Activated CD4-positive, alpha-beta memory T cell treated with anti-CD3 and anti-CD28 coated beads for 36 hours (primary cell): ENCODE results near the gene DDTL. TPM values are rescaled to one million over a fixed set of nuclear protein-coding genes. Genes with fewer than 3 reads are reported as not detected.
"Not testable (repeated sequence)": the region's sequence is repeated elsewhere in the genome, so short reads cannot be mapped to it uniquely, and the experiment has no call there.

Experiments used
- CTCF ChIA-PET: fragments of 350-600 bp; sonication (Branson Sonifier 250); formaldehyde crosslinking; loops from one replicate; lab custom pipeline; 2021; ENCODE audit warnings: antibody characterized with exemption, inconsistent platforms; lab: Charles Lee
- POLR2A ChIA-PET: fragments of 350-600 bp; sonication (Branson Sonifier 250); formaldehyde crosslinking; loops from one replicate; lab custom pipeline; 2021; ENCODE audit warnings: antibody characterized with exemption; lab: Charles Lee
- DNase-seq: peaks from one replicate; pipeline ENCODE4 v3.0.0-alpha.2; 2020
- H3K27ac Mint-ChIP-seq: one replicate; pipeline ENCODE4 v1.8.0; 2021; ENCODE audit warnings: mixed read lengths
- H3K27me3 Mint-ChIP-seq: one replicate; pipeline ENCODE4 v1.8.0; 2021; ENCODE audit warnings: mixed read lengths
- H3K36me3 Mint-ChIP-seq: one replicate; pipeline ENCODE4 v1.8.0; 2021; ENCODE audit warnings: mixed read lengths
- H3K4me1 Mint-ChIP-seq: one replicate; pipeline ENCODE4 v1.8.0; 2021; ENCODE audit warnings: low read depth, mixed read lengths
- H3K4me3 Mint-ChIP-seq: one replicate; pipeline ENCODE4 v1.8.0; 2021; ENCODE audit warnings: mild to moderate bottlenecking, mixed read lengths
- H3K9me3 Mint-ChIP-seq: one replicate; pipeline ENCODE4 v1.8.0; 2021; ENCODE audit warnings: mixed read lengths
- intact Hi-C: fragments of 100-400 bp; cut with micrococcal nuclease; formaldehyde crosslinking; loops from one replicate; pipeline ENCODE4 v1.15.1; 2023
- total RNA-seq, 2 experiments: library from RNA; stranded (reverse); gene quantifications; one replicate each; pipeline ENCODE4 v1.2.3, GENCODE V29; 2021

DDTL gene
- total RNA-seq, 2 experiments from 2014 or later: 1.4 to 2.0 TPM

DNA sequence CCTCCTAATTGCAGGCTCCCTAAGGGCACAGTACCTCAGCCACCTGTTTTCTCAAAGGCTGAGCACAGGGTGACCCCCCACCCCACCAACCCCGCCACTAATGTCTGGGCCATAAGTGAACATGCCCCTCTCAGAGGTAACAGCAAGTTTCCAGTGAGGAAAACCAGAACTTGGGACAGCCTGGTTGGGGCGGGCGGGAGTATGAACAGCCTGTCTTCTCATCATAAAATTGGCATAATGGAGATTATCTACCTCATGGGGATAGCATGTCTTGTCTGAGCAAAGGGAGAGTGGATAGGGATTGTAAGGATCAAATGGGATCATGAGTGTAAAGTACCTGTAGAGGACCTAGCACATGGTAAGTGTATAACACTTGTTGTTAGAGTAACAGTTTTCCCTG, 5.2 kb downstream of the DDTL start:
- H3K4me3 Mint-ChIP-seq, CTCF ChIA-PET, DNase-seq, intact Hi-C loops, H3K27ac Mint-ChIP-seq, H3K9me3 Mint-ChIP-seq, H3K27me3 Mint-ChIP-seq, POLR2A ChIA-PET: not testable (repeated sequence)
- peaks cover 20% of the 10 kb centered on the region for H3K36me3 Mint-ChIP-seq
- H3K4me1 Mint-ChIP-seq: peaks cover 28% of the 10 kb centered on the region

DNA sequence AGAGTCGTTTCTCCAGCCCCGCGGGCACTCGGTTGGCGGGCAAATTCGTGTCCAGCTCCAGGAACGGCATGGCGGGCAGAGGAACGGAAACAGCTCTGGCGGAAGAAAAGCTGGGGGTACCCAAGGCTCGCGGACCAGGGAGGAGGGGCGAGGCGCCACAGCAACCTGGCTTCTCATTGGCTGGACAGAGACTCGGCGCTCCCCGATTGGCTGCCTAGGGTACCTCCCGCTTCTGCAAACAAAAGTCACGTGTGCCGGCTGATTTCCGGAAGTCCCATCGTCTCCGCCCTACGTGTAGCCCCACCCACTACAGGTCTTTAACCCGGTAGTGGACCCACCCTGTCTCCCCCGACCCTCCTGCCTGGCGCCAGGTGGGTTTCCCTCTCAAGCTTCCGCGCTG, 7.7 kb downstream of the DDTL start, which contains the start of gene DDT:
DDT (minus strand) TSS at position 97 of the 400 bp plus-strand sequence; CDS start at position 70, 27 bp downstream.
- H3K27ac Mint-ChIP-seq, intact Hi-C loops, CTCF ChIA-PET, H3K27me3 Mint-ChIP-seq, H3K9me3 Mint-ChIP-seq, POLR2A ChIA-PET, DNase-seq, H3K4me3 Mint-ChIP-seq: not testable (repeated sequence)
- peaks cover 20% of the 10 kb centered on the region for H3K36me3 Mint-ChIP-seq
- peaks cover 23% of the 10 kb centered on the region for H3K4me1 Mint-ChIP-seq

DNA sequence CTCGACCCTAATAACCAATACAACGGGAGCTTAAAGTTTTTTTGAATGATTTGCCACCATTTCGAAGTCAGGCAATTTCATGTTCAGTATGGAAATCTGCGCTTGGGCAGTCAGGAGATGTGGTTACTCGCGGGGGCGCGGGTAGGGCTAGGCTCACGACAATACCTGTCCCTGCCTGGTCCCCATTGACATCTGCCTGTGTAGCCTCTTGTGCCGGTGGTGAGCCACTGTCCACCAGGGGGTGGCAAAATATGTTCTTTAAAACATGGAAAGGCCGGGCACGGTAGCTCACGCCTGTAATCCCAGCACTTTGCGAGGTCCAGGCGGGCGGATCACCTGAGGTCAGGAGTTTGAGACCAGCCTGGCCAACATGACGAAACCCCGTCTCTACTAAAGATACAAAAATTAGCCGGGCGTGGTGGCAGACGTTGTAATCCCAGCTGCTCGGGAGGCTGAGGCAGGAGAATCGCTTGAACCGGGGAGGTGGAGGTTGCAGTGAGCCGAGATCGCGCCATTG, 8.2 kb downstream of the DDTL start:
- H3K27me3 Mint-ChIP-seq, H3K27ac Mint-ChIP-seq, DNase-seq, intact Hi-C loops, H3K9me3 Mint-ChIP-seq, CTCF ChIA-PET, POLR2A ChIA-PET, H3K4me3 Mint-ChIP-seq: not testable (repeated sequence)
- peaks cover 17% of the 10 kb centered on the region for H3K36me3 Mint-ChIP-seq
- H3K4me1 Mint-ChIP-seq: peaks cover 19% of the 10 kb centered on the region

DNA sequence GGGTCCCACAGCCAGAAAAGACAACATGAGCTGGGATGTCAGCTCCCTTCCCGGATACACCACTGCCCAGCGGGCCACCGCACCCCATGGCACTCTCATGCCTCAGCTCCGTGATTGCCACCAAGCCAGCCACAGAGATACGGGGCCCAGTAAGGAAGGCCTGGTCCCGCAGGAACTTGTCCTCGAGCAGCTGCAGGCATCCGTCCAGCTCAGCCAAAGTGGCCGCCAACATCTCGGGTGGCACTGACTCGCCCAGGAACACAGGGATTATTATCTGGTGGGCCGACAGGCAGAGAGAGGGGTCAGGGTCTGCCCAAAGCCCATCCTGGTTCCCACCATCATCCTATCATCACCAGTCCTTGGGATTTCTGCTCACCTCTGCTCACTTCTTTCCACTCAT, 10.6 kb downstream of the DDTL start:
- POLR2A ChIA-PET, H3K27ac Mint-ChIP-seq, CTCF ChIA-PET, H3K4me1 Mint-ChIP-seq, intact Hi-C loops, DNase-seq, H3K27me3 Mint-ChIP-seq, H3K4me3 Mint-ChIP-seq, H3K9me3 Mint-ChIP-seq, H3K36me3 Mint-ChIP-seq: not testable (repeated sequence)

DNA sequence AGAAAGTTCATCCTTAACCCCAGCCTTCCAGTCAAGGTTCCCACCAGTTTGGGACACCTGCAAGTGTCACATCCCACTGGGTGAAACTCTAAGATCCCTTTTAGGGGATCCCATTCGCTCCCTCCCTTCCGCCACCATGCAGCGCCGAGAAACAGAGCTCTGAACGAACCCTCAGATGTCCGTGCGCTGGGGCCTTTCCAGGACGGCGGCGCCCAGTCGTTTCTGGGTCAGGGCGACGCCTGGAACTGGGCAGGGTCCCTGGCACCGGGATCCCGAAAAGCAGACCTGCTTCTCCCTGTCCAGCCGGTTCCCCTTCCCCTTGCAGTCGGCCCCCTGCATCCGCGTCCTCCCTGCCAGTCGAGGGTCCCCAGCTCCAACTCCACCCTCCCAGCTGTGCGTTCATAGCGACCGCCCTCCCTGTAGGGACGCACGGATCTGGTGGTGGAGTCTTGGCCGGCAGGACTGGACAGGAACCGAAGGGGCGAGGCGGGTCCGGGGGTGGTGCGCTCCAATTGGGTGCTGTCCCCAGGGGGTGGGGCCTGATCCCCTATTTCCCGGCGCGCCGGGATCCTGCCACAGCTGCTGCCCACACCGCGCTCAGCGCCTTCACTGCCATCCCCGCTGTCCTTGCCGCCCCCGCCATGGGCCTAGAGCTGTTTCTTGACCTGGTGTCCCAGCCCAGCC, 13.0 kb downstream of the DDTL start, which contains the start of gene GSTT2:
GSTT2 (plus strand) TSS at position 578 of the 684 bp plus-strand sequence.
- H3K4me1 Mint-ChIP-seq, DNase-seq, H3K9me3 Mint-ChIP-seq, H3K27me3 Mint-ChIP-seq, H3K27ac Mint-ChIP-seq, H3K36me3 Mint-ChIP-seq, POLR2A ChIA-PET, CTCF ChIA-PET, H3K4me3 Mint-ChIP-seq: not testable (repeated sequence)
- intact Hi-C loops: loop anchor here (10.0 kb wide), 1 partner anchor 175 kb away; no protein-coding TSS in a partner anchor

DNA sequence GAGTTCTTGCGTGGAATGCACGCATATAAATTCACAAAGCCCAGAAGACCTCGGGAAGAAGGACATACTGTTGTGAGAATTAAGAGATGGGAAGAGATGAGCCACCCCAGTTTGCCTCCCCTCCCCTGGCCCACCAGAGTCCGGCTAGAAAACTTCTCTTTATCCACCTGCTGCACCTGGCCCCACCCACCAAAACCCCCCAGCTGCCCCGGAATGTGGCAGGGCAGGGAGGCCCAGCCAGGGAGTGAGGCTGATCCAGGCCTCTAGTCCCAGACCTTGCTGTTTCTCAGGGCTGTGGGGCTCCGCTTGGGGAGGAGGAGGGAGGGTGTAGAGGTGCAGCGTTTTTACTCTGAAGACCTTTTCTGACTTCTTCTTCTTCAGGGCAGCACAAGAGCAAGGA, 13.9 kb downstream of the DDTL start:
- H3K36me3 Mint-ChIP-seq: not testable (repeated sequence)

DNA sequence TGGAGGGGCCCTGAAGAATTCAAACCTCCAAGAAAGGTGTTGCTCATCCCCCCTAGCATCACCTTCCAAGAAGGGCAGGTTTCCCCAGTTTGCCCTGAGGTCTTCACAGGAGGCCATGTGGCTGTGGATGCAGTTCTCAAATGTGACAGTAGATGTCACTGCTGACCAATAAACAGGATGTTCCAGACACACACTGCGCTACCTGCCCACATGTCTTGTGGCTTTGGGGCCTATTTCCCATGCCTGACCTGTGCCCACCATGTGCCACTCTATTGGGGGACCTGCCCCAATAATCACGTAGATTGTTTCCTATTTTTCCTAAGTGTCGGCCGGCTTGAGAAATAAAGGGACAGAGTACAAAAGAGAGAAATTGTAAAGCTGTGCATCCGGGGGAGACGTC, 17.7 kb downstream of the DDTL start:
- Mint-ChIP-seq H3K4me3 (no peak overlapping the region), H3K9me3 (no peaks in the 10 kb centered on the region), H3K36me3 (no peaks in the 10 kb centered on the region), H3K4me1 (peaks cover 2% of the 10 kb centered on the region), H3K27me3 (no peaks in the 10 kb centered on the region), H3K27ac (no peak overlapping the region)
- ChIA-PET POLR2A (no interaction called here), CTCF (interaction anchor here (1.0 kb wide), 1 partner anchor 191 kb away, joined by 3 read pairs; no protein-coding TSS in a partner anchor)
- intact Hi-C loops: loop anchor here (10.0 kb wide), 1 partner anchor 170 kb away; no protein-coding TSS in a partner anchor
- peak; percentile 65 for DNase-seq

More for the DNA sequence above, 13.9 kb downstream of the DDTL start:
- DNase-seq, H3K27ac Mint-ChIP-seq, H3K4me1 Mint-ChIP-seq, H3K9me3 Mint-ChIP-seq, H3K27me3 Mint-ChIP-seq, H3K4me3 Mint-ChIP-seq, CTCF ChIA-PET, POLR2A ChIA-PET: not testable (repeated sequence)
- intact Hi-C loops: loop anchor here (10.0 kb wide), 1 partner anchor 174 kb away; no protein-coding TSS in a partner anchor

DNA sequence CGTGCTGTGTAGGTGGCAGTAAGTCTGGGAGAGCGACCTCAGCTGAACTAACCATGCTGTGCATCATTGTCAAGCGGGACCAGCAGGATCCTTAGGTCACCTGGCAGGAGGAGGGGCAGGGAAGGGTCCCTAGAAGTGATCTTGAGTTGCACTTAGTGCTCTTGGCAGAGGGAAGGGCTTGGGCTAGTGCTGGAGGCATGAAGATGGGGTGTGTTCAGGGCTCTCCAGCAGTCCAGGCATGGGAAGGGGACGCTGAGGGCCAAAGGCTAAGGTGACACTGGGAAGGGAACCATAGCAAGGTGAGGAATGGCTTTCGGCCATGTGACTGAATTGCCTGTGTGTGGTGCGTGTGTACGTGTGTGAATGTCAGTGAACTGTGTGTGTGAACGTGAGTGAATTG, 19.4 kb downstream of the DDTL start:
- intact Hi-C loops: loop anchor here (10.0 kb wide), 1 partner anchor 169 kb away; no protein-coding TSS in a partner anchor
- DNase-seq, H3K9me3 Mint-ChIP-seq, H3K4me1 Mint-ChIP-seq, POLR2A ChIA-PET, H3K4me3 Mint-ChIP-seq, H3K27me3 Mint-ChIP-seq, CTCF ChIA-PET, H3K27ac Mint-ChIP-seq, H3K36me3 Mint-ChIP-seq: not testable (repeated sequence)

DNA sequence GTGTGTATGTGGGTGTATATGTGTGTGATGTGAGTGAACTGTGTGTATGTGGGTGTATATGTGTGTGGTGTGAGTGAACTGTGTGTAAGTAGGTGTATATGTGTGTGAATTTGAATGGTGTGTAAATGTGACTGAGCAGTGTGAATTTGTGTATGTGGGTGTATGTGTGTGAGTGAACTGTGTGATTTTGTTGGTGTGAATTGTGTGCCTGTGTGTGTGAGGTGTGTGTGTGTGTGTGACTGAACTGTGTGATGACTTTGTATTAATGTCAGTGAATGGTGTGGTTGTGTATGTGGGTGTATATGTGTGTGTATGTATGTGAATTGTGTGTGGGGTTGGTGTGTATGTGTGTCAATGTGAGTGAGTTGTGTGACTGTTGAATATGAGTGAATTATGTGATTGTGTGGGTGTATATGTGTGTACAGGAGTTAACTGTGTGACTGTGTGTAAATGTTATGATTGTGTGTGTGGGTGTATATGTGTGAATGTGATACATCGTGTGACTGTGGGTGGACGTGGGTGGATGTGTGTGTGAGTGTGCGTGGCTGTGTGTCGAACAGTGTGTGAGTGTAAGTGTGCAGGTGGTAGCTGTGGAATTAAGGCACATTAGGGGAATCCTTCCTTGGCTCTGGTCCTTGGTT, 20.0 kb downstream of the DDTL start:
- H3K27me3 Mint-ChIP-seq, H3K4me3 Mint-ChIP-seq, H3K36me3 Mint-ChIP-seq, H3K9me3 Mint-ChIP-seq, CTCF ChIA-PET, H3K4me1 Mint-ChIP-seq, H3K27ac Mint-ChIP-seq, DNase-seq, POLR2A ChIA-PET: not testable (repeated sequence)
- intact Hi-C loops: loop anchor here (10.0 kb wide), 1 partner anchor 168 kb away; no protein-coding TSS in a partner anchor

DNA sequence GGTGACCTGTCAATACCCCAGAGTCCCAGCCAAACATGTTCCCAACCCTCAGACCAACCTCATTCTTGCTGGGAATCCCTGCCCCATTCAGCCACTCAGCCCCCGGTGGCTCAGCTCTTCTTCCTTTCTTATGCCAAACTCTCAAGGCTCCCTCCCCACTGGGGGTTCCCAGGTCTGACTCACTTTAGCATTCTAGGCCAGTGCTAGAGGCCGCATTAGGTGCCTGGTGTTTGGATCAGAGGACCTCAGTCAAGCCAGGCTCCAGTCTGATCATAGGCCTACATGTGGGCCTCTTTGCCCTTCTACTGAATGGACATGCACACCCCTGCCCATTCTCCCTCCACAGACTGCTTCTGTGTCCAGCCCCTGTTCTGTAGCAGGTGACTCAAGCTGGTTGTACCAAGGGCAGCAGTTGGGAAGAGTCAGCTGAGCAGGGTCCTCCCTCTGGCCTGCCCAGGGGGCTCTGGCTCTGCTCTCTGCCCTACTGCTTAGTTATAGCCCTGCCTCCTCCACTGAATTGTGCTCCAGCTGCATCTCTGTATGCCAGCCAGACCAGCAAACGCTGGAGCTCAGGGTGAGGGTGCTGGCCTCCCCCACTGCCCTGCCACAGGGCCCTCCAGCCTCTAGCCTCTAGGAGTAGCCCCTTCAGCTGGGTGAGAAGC, 23.0 kb downstream of the DDTL start:
- intact Hi-C loops: loop anchor here (10.0 kb wide), 1 partner anchor 165 kb away; no protein-coding TSS in a partner anchor
- H3K27me3 Mint-ChIP-seq, H3K4me1 Mint-ChIP-seq, H3K4me3 Mint-ChIP-seq, H3K36me3 Mint-ChIP-seq, DNase-seq, POLR2A ChIA-PET, H3K9me3 Mint-ChIP-seq, H3K27ac Mint-ChIP-seq, CTCF ChIA-PET: not testable (repeated sequence)

DNA sequence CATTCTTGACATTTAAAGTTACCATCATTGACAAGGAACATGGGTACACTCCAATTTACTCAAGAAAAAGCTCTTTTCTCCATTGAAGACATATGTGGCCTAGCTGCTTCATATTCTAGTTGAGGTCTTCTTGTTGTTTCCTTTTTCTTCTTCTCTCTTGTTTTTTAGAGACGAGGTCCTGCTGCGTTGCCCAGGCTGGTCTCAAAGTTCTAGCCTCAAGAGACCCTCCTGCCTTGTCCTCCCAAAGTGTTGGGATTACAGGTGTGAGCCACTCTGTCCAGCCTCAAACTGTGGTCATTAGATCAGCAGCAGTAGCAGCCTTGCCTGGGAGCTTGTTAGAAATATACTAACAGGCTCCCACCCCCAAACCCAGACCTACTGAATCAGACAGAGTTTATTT, 26.4 kb downstream of the DDTL start:
- H3K4me3 Mint-ChIP-seq, H3K9me3 Mint-ChIP-seq, H3K4me1 Mint-ChIP-seq, H3K36me3 Mint-ChIP-seq, H3K27ac Mint-ChIP-seq, intact Hi-C loops, CTCF ChIA-PET, DNase-seq, POLR2A ChIA-PET, H3K27me3 Mint-ChIP-seq: not testable (repeated sequence)

DNA sequence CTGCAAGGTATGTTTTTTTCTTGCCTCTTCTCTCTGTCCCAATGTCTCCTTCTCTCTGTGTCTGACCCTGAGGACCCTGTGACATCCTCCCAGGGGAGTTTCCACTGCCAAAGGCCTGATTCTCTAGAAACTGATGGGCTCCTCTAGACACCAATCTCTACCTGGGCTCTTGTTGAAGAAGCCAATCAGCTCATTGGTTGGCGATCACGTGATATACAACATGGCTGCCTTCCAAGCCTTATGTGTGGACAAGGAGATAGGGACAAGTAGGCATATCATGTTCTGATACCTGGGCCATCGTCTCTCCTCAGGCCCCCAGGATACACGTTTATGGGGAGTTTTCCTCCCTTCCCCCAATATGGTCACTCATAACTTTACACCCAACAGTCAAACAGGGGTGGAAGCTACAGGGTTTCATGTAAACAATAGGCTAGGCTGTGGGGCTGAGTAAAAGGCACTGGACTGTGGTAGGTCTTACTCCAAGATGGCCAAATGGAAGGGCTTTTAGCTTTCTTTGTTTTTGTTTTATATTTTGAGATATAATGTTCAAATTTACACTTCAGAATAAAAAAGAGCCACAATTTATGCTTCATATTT, 27.0 kb downstream of the DDTL start:
- DNase-seq, H3K4me3 Mint-ChIP-seq, CTCF ChIA-PET, H3K36me3 Mint-ChIP-seq, H3K9me3 Mint-ChIP-seq, POLR2A ChIA-PET, intact Hi-C loops, H3K4me1 Mint-ChIP-seq, H3K27me3 Mint-ChIP-seq, H3K27ac Mint-ChIP-seq: not testable (repeated sequence)
